Keratinocyte (primary cell): ENCODE measurements around the gene UNC13B. TPM values are rescaled to one million over a fixed set of nuclear protein-coding genes. Genes with fewer than 3 reads are reported as not detected.

Experiments used
- DNase-seq: peaks from one replicate; pipeline ENCODE4 v3.0.0-alpha.2; 2011; ENCODE audit warnings: low read depth, missing footprints, low spot score
- FAIRE-seq: peaks from 2 replicates; lab custom pipeline; 2011; peaks lifted over from hg19 to GRCh38; lab: Jason Lieb, UNC
- H2AFZ ChIP-seq: 2 replicates; pipeline ENCODE4 v1.6.0; 2012; ENCODE audit warnings: low read length, control low read depth, inconsistent platforms; ENCODE audit not compliant: control insufficient read depth
- H3K27ac ChIP-seq: 2 replicates; pipeline ENCODE4 v1.5.1; 2011; ENCODE audit warnings: low read length; ENCODE audit not compliant: control insufficient read depth, insufficient read depth
- H3K27me3 ChIP-seq: 3 replicates; pipeline ENCODE4 v1.6.0; 2011; ENCODE audit warnings: low read length; ENCODE audit not compliant: control insufficient read depth, insufficient read depth; ENCODE audit errors: extremely low read depth
- H3K36me3 ChIP-seq, 2 experiments: 2 replicates in 1 of 2; 3 replicates in 1 of 2; pipeline ENCODE4 v1.5.1; 2011; ENCODE audit warnings: low read length in 2 of 2, mild to moderate bottlenecking in 1 of 2; ENCODE audit not compliant: control insufficient read depth in 2 of 2, insufficient read depth in 2 of 2; ENCODE audit errors: extremely low read depth in 1 of 2
- H3K4me1 ChIP-seq: 3 replicates; pipeline ENCODE4 v1.5.1; 2011; ENCODE audit warnings: low read length; ENCODE audit not compliant: control insufficient read depth, insufficient read depth; ENCODE audit errors: extremely low read depth
- H3K4me2 ChIP-seq: 3 replicates; pipeline ENCODE4 v1.6.0; 2011; ENCODE audit warnings: low read depth, low read length; ENCODE audit not compliant: control insufficient read depth, insufficient read depth; ENCODE audit errors: extremely low read depth
- H3K4me3 ChIP-seq, 3 experiments: fragments of 200-600 bp in 1 of 3; sonication (generic) in 1 of 3; 2 replicates in 2 of 3; 3 replicates in 1 of 3; pipeline ENCODE4 v1.5.1; 2011 to 2016; ENCODE audit warnings: low read length in 3 of 3, mild to moderate bottlenecking in 3 of 3, control low read depth in 2 of 3, inconsistent platforms in 1 of 3, low read depth in 1 of 3, mixed read lengths in 1 of 3, mixed run types in 1 of 3, moderate library complexity in 1 of 3; ENCODE audit not compliant: control insufficient read depth in 2 of 3, insufficient read depth in 2 of 3; ENCODE audit errors: extremely low read depth in 1 of 3
- H3K79me2 ChIP-seq: 2 replicates; pipeline ENCODE4 v1.6.0; 2012; ENCODE audit warnings: low read length; ENCODE audit not compliant: control insufficient read depth, insufficient read depth
- H3K9ac ChIP-seq: 3 replicates; pipeline ENCODE4 v1.6.0; 2011; ENCODE audit warnings: low read length; ENCODE audit not compliant: control insufficient read depth, insufficient read depth; ENCODE audit errors: extremely low read depth
- H3K9me1 ChIP-seq: 3 replicates; pipeline ENCODE4 v1.6.0; 2011; ENCODE audit warnings: low read length; ENCODE audit not compliant: control insufficient read depth, insufficient read depth; ENCODE audit errors: extremely low read depth
- H3K9me3 ChIP-seq: 2 replicates; pipeline ENCODE4 v1.5.1; 2012; ENCODE audit warnings: low read depth, low read length; ENCODE audit not compliant: control insufficient read depth
- H4K20me1 ChIP-seq: 3 replicates; pipeline ENCODE4 v1.6.0; 2011; ENCODE audit warnings: low read length; ENCODE audit not compliant: control insufficient read depth, insufficient read depth; ENCODE audit errors: extremely low read depth
- CTCF ChIP-seq, 3 experiments: IDR thresholded peaks in 1 of 3; conservative IDR thresholded peaks in 1 of 3; optimal IDR thresholded peaks in 1 of 3; 2 replicates in 2 of 3; 3 replicates in 1 of 3; pipeline versions ENCODE3 to v1.5.1; 2011; ENCODE audit warnings: low read length in 3 of 3, mild to moderate bottlenecking in 3 of 3, moderate library complexity in 2 of 3, control low read depth in 1 of 3, inconsistent platforms in 1 of 3; ENCODE audit not compliant: insufficient read depth in 2 of 3; ENCODE audit errors: extremely low read depth in 1 of 3
- EZH2 ChIP-seq: IDR thresholded peaks from one replicate; pipeline ENCODE4 v1.6.1; 2012; ENCODE audit warnings: inconsistent platforms, mild to moderate bottlenecking, low read length, moderate library complexity
- dilution Hi-C: fragments of 300-500 bp; cut with MboI; formaldehyde crosslinking; loops from one replicate; pipeline ENCODE4 v1.7.0; 2020; ENCODE audit warnings: low sequenced_read_pairs; ENCODE audit not compliant: extremely low pct_ligation_motif_present
- polyA plus RNA-seq, 5 experiments: library from polyadenylated mRNA; depleted of rRNA in 3 of 5; stranded (reverse) in 3 of 5; stranded (forward) in 1 of 5; unstranded in 1 of 5; fragments of >200 nt; gene quantifications; 1 replicate in 1 of 5; 2 replicates in 3 of 5; 3 replicates in 1 of 5; pipeline versions ENCODE4 v1.2.1 to v1.2.3, GENCODE V29; 2011 to 2012; ENCODE audit warnings: missing spikeins in 2 of 5, low read depth in 1 of 5, low replicate concordance in 1 of 5

The UNC13B gene
- polyA plus RNA-seq, 1 donor (not counting 4 experiments of a cell fraction or from before 2014, with no cell fraction given) = 9.3 TPM

GRCh38 chr9:35229779-35230143, 68.0 kb downstream of the UNC13B start:
- no peaks in the 10 kb centered on the region for H3K79me2 ChIP-seq
- DNase-seq (no peak), FAIRE-seq (no peak)
- no peak overlapping the region for H3K27ac ChIP-seq
- no peaks in the 10 kb centered on the region for H3K36me3 ChIP-seq
- no peaks in the 10 kb centered on the region for H3K9me1 ChIP-seq
- H3K4me1 ChIP-seq = no peaks in the 10 kb centered on the region
- H4K20me1 ChIP-seq = no peaks in the 10 kb centered on the region
- H3K4me2 ChIP-seq = no peak overlapping the region
- TF ChIP-seq CTCF (optimal IDR thresholded peaks at IDR 0.05 in 1 of 3, IDR thresholded peaks at IDR 0.05 in 1 of 3, conservative IDR thresholded peaks at IDR 0.05 in 1 of 3; ENCODE audit: extremely low read depth in 1 of 3, insufficient read depth in 2 of 3, low read length in 3 of 3) = no peak
- TF ChIP-seq EZH2 = no peak
- dilution Hi-C loops = no loop called here
- no peaks in the 10 kb centered on the region for H3K9me3 ChIP-seq
- H3K4me3 ChIP-seq = no peak overlapping the region
- no peaks in the 10 kb centered on the region for H3K27me3 ChIP-seq
- H3K9ac ChIP-seq = no peak overlapping the region
- H2AFZ ChIP-seq = no peak overlapping the region

- Histone ChIP-seq H3K27me3 (no peaks in the 10 kb centered on the region), H4K20me1 (no peaks in the 10 kb centered on the region), H3K36me3 (no peaks in the 10 kb centered on the region), H3K9me1 (no peaks in the 10 kb centered on the region), H3K27ac (no peak overlapping the region), H3K79me2 (no peaks in the 10 kb centered on the region), H2AFZ (no peak overlapping the region), H3K4me3 (no peak overlapping the region), H3K4me2 (no peak overlapping the region), H3K9ac (no peak overlapping the region), H3K4me1 (no peaks in the 10 kb centered on the region), H3K9me3 (no peaks in the 10 kb centered on the region)
- dilution Hi-C loops = no loop called here
- DNase-seq (no peak), FAIRE-seq (no peak)
- TF ChIP-seq CTCF (optimal IDR thresholded peaks at IDR 0.05 in 1 of 3, IDR thresholded peaks at IDR 0.05 in 1 of 3, conservative IDR thresholded peaks at IDR 0.05 in 1 of 3; ENCODE audit: extremely low read depth in 1 of 3, insufficient read depth in 2 of 3, low read length in 3 of 3) (no peak), EZH2 (no peak)
These were observed 71.2 kb downstream of the UNC13B start for GRCh38 chr9:35232867-35233544.
